ENCODE results near the gene ATG16L2.

ATG16L2 gene

GRCh38 chr11:72842126-72842525 is 27.9 kb downstream of the ATG16L2 start:
- no peak for DNase-seq (ENCODE audit: low read depth)
- no peak overlapping the region for H3K4me3 ChIP-seq (ENCODE audit: low read length)
- TF ChIP-seq, protein P1, sequence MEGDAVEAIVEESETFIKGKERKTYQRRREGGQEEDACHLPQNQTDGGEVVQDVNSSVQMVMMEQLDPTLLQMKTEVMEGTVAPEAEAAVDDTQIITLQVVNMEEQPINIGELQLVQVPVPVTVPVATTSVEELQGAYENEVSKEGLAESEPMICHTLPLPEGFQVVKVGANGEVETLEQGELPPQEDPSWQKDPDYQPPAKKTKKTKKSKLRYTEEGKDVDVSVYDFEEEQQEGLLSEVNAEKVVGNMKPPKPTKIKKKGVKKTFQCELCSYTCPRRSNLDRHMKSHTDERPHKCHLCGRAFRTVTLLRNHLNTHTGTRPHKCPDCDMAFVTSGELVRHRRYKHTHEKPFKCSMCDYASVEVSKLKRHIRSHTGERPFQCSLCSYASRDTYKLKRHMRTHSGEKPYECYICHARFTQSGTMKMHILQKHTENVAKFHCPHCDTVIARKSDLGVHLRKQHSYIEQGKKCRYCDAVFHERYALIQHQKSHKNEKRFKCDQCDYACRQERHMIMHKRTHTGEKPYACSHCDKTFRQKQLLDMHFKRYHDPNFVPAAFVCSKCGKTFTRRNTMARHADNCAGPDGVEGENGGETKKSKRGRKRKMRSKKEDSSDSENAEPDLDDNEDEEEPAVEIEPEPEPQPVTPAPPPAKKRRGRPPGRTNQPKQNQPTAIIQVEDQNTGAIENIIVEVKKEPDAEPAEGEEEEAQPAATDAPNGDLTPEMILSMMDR (conservative IDR thresholded peaks at IDR 0.05; ENCODE audit: low read length): no peak

DNA sequence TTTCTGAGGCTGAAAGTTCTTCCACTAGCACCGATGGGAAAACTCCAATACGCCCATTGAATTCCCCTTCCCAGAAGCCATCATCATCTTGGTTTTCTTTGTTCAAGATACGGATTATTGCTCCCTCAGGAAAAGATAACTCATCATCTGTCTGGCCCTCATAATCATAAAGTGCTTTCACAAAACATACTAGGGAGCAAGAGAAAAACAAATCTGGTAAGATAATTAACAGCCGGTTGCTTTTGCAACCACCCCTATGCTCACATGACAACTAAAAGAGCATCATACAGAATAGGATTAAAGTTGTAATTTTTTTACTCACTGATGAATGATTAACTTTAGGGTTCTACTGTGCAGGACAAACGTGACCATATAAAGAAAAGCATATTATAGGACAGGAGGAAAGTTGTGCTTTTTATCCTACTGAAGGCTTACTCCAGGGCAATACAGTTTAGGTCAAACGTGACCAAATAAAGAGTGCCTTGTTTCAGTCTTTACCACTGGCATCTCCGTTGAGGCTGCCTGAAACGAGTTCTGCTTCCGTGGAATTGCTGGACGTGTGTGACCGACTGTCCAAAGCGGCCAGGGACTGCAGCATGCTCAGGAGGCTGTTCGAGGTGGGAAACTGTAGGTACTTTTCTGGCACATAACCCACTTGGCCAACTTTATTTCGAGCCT is 28.6 kb downstream of the ATG16L2 start:
- TF ChIP-seq, protein P1 (conservative IDR thresholded peaks at IDR 0.05; ENCODE audit: low read length): no peak
- no peak overlapping the region for H3K4me3 ChIP-seq (ENCODE audit: low read length)
- no peak for DNase-seq (ENCODE audit: low read depth)

DNA sequence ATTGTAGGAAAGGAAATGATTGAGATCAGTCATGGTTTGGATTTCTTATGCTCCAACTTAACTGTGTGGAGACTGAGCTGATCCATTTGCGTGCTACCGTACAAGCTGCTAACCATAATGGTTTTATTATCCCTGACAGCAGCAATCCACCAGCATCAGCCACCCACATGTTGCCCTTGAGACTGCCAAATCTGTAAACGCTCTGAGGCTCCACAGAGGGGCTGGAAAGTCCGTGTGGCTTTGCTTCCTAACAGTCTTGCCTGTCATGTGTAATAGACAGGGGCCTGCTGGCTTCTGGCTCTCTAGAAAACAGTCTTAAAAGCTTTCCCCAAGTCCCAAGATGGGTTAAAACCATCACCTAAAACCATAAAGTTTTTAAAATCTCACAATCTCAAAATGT is 30.1 kb downstream of the ATG16L2 start:
- DNase-seq (ENCODE audit: low read depth): peak; percentile 90
- no peak overlapping the region for H3K4me3 ChIP-seq (ENCODE audit: low read length)
- TF ChIP-seq, protein P1 (conservative IDR thresholded peaks at IDR 0.05; ENCODE audit: low read length): no peak

DNA sequence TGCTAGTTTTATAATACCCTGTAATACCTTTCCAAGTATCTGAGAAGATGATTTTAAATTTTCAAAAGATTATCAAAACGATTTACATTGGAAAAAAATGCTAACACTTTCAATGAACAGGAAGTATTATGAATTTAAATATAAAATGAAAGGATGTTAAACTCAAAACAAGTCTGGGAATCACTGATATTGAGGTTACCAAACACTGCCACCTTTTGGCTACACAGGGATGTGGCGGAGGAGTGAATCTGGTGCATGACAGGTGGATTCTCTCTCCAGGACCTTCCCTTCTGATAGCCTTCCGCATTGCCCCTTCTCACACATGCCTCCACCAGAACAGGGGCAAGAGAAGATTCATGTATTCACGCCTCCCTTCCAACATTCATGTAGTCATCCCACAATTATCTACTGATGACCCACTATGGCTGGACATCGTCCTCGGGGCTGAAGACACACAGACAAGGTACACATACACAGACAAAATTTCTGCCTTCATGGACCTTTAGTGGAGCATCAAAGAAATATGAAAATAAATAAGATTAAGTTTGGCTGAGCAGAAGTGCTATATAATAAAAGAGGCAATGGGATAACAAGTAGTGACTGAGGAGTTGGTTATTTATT is 34.7 kb downstream of the ATG16L2 start:
- TF ChIP-seq, protein P1 (conservative IDR thresholded peaks at IDR 0.05; ENCODE audit: low read length): peak; percentile 74
- DNase-seq (ENCODE audit: low read depth): peak; percentile 41
- no peak overlapping the region for H3K4me3 ChIP-seq (ENCODE audit: low read length)

DNA sequence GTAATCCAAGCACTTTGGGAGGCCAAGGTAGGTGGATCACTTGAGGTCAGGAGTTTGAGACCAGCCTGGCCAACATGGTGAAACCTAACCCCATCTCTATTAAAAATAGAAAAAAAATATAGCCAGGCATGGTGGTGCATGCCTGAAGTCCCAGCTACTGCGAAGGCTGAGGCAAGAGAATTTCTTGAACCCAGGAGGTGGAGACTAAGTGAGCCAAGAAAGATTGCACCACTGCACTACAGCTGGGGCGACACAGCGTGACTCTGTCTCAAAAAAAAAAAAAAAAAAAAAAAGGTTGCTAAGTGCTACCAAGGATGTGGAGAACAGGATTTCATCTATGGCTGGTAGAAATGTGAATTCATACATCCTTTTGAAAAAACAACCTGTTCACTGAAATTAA is 36.6 kb downstream of the ATG16L2 start:
- no peak overlapping the region for H3K4me3 ChIP-seq (ENCODE audit: low read length)
- TF ChIP-seq, protein P1 (conservative IDR thresholded peaks at IDR 0.05; ENCODE audit: low read length): no peak
- no peak for DNase-seq (ENCODE audit: low read depth)

- H3K4me3 ChIP-seq (ENCODE audit: low read length): no peak overlapping the region
- no peak for DNase-seq (ENCODE audit: low read depth)
- TF ChIP-seq, protein P1 (conservative IDR thresholded peaks at IDR 0.05; ENCODE audit: low read length): no peak
Measured at GRCh38 chr11:72851726-72852125, 37.5 kb downstream of the ATG16L2 start.

- no peak overlapping the region for H3K4me3 ChIP-seq (ENCODE audit: low read length)
- TF ChIP-seq, protein P1 (conservative IDR thresholded peaks at IDR 0.05; ENCODE audit: low read length): no peak
- no peak for DNase-seq (ENCODE audit: low read depth)
Measured at GRCh38 chr11:72856065-72856464, 41.9 kb downstream of the ATG16L2 start.

All from AG10803 (cell line).